ENCODE results near the gene LRP1B. TPM values are rescaled to one million over a fixed set of nuclear protein-coding genes. Genes with fewer than 3 reads are reported as not detected.
"Not testable (repeated sequence)": the region's sequence is repeated elsewhere in the genome, so short reads cannot be mapped to it uniquely, and the experiment has no call there.

LRP1B gene
- total and polyA plus RNA-seq, 7 experiments from 2014 or later, result 0.10 TPM; not detected in 6

GRCh38 chr2:141199711-141200110 lies 931.1 kb downstream of the LRP1B start:
- peaks cover 0 to 22% (median 6%) of the 10 kb centered on the region in 11 donors for H3K9me3 Mint-ChIP-seq
- CTCF ChIA-PET, result no interaction called here

GRCh38 chr2:141195087-141195486 lies 935.7 kb downstream of the LRP1B start:
- ATAC-seq (no peak), DNase-seq (no peak)
- Histone ChIP-seq H3K36me3 (ENCODE audit: control insufficient read depth in 2 of 3, insufficient read depth in 3 of 3, low read length in 3 of 3) (no peaks in the 10 kb centered on the region), H3K4me1 (ENCODE audit: control insufficient read depth in 2 of 2, insufficient read depth in 2 of 2, low read length in 2 of 2) (no peaks in the 10 kb centered on the region), H3K9me3 (ENCODE audit: control insufficient read depth in 2 of 3, low read length in 3 of 3) (peaks cover 0 to 4% (median 0%) of the 10 kb centered on the region in 3 experiments), H3K4me3 (ENCODE audit: low read length) (no peak overlapping the region), H3K27me3 (ENCODE audit: control insufficient read depth in 2 of 2, insufficient read depth in 2 of 2, low read length in 2 of 2) (no peaks in the 10 kb centered on the region), H3K27ac (ENCODE audit: low read depth, low read length) (no peak overlapping the region)
- Mint-ChIP-seq H3K4me3 (no peak overlapping the region), H3K27ac (no peak overlapping the region), H3K4me1 (no peaks in the 10 kb centered on the region), H3K27me3 (no peaks in the 10 kb centered on the region), H3K9me3 (peaks cover 0 to 20% (median 6%) of the 10 kb centered on the region in 11 donors), H3K36me3 (no peaks in the 10 kb centered on the region)
- ChIA-PET CTCF (no interaction called here), POLR2A (no interaction called here)
- intact Hi-C loops (cut with micrococcal nuclease), result no loop called here

More at GRCh38 chr2:141199711-141200110, 931.1 kb downstream of the LRP1B start:
- Histone ChIP-seq H3K36me3 (ENCODE audit: control insufficient read depth in 2 of 3, insufficient read depth in 3 of 3, low read length in 3 of 3) (no peaks in the 10 kb centered on the region), H3K9me3 (ENCODE audit: control insufficient read depth in 2 of 3, low read length in 3 of 3) (peaks cover 0 to 4% (median 0%) of the 10 kb centered on the region in 3 experiments), H3K27me3 (ENCODE audit: control insufficient read depth in 2 of 2, insufficient read depth in 2 of 2, low read length in 2 of 2) (no peaks in the 10 kb centered on the region), H3K27ac (ENCODE audit: low read depth, low read length) (no peak overlapping the region), H3K4me1 (ENCODE audit: control insufficient read depth in 2 of 2, insufficient read depth in 2 of 2, low read length in 2 of 2) (no peaks in the 10 kb centered on the region), H3K4me3 (ENCODE audit: low read length) (no peak overlapping the region)
- no peak overlapping the region for H3K4me3 Mint-ChIP-seq
- DNase-seq (no peak), ATAC-seq (no peak)
- POLR2A ChIA-PET, result no interaction called here
- intact Hi-C loops (cut with micrococcal nuclease), result no loop called here
- no peak overlapping the region for H3K27ac Mint-ChIP-seq
- H3K36me3 Mint-ChIP-seq, result no peaks in the 10 kb centered on the region
- no peaks in the 10 kb centered on the region for H3K27me3 Mint-ChIP-seq
- H3K4me1 Mint-ChIP-seq, result no peaks in the 10 kb centered on the region

- H3K9me3 ChIP-seq (ENCODE audit: control insufficient read depth in 2 of 3, low read length in 3 of 3), result no peaks in the 10 kb centered on the region
- H3K36me3 Mint-ChIP-seq, result no peaks in the 10 kb centered on the region
- no peak overlapping the region for H3K4me3 Mint-ChIP-seq
- H3K27me3 ChIP-seq (ENCODE audit: control insufficient read depth in 2 of 2, insufficient read depth in 2 of 2, low read length in 2 of 2), result no peaks in the 10 kb centered on the region
- DNase-seq (no peak), ATAC-seq (no peak)
- no peaks in the 10 kb centered on the region for H3K4me1 ChIP-seq (ENCODE audit: control insufficient read depth in 2 of 2, insufficient read depth in 2 of 2, low read length in 2 of 2)
- H3K27me3 Mint-ChIP-seq, result no peaks in the 10 kb centered on the region
- ChIA-PET POLR2A (no interaction called here), CTCF (no interaction called here)
- H3K9me3 Mint-ChIP-seq, result peaks cover 0 to 21% (median 2%) of the 10 kb centered on the region in 11 donors
- H3K27ac Mint-ChIP-seq, result no peak overlapping the region
- no peak overlapping the region for H3K27ac ChIP-seq (ENCODE audit: low read depth, low read length)
- no peaks in the 10 kb centered on the region for H3K4me1 Mint-ChIP-seq
- intact Hi-C loops (cut with micrococcal nuclease), result no loop called here
- no peaks in the 10 kb centered on the region for H3K36me3 ChIP-seq (ENCODE audit: control insufficient read depth in 2 of 3, insufficient read depth in 3 of 3, low read length in 3 of 3)
- H3K4me3 ChIP-seq (ENCODE audit: low read length), result no peak overlapping the region
Measured at GRCh38 chr2:141187075-141187439, 943.8 kb downstream of the LRP1B start.

- H3K4me1 ChIP-seq (ENCODE audit: control insufficient read depth in 2 of 2, insufficient read depth in 2 of 2, low read length in 2 of 2), result no peaks in the 10 kb centered on the region
- DNase-seq, result no peak
- intact Hi-C loops (cut with micrococcal nuclease), result no loop called here
Measured at GRCh38 chr2:141186413-141187074, 944.3 kb downstream of the LRP1B start.

GRCh38 chr2:141182246-141182645 lies 948.6 kb downstream of the LRP1B start:
- Histone ChIP-seq H3K4me3 (ENCODE audit: low read length) (no peak overlapping the region), H3K27me3 (ENCODE audit: control insufficient read depth in 2 of 2, insufficient read depth in 2 of 2, low read length in 2 of 2) (no peaks in the 10 kb centered on the region), H3K27ac (ENCODE audit: low read depth, low read length) (no peak overlapping the region), H3K4me1 (ENCODE audit: control insufficient read depth in 2 of 2, insufficient read depth in 2 of 2, low read length in 2 of 2) (no peaks in the 10 kb centered on the region), H3K36me3 (ENCODE audit: control insufficient read depth in 2 of 3, insufficient read depth in 3 of 3, low read length in 3 of 3) (no peaks in the 10 kb centered on the region), H3K9me3 (ENCODE audit: control insufficient read depth in 2 of 3, low read length in 3 of 3) (no peaks in the 10 kb centered on the region)
- Mint-ChIP-seq H3K4me3 (no peak overlapping the region), H3K9me3 (peaks cover 0 to 22% (median 4%) of the 10 kb centered on the region in 11 donors), H3K36me3 (no peaks in the 10 kb centered on the region), H3K4me1 (no peaks in the 10 kb centered on the region), H3K27ac (no peak overlapping the region), H3K27me3 (no peaks in the 10 kb centered on the region)
- DNase-seq (no peak), ATAC-seq (no peak)
- intact Hi-C loops (cut with micrococcal nuclease), result no loop called here
- ChIA-PET CTCF (no interaction called here), POLR2A (no interaction called here)

More at GRCh38 chr2:141186413-141187074, 944.3 kb downstream of the LRP1B start:
- no peak overlapping the region for H3K27ac ChIP-seq (ENCODE audit: low read depth, low read length)
- Mint-ChIP-seq H3K36me3 (no peaks in the 10 kb centered on the region), H3K4me1 (no peaks in the 10 kb centered on the region), H3K9me3 (peaks cover 0 to 21% (median 2%) of the 10 kb centered on the region in 11 donors), H3K4me3 (no peak overlapping the region), H3K27me3 (no peaks in the 10 kb centered on the region), H3K27ac (no peak overlapping the region)
- H3K27me3 ChIP-seq (ENCODE audit: control insufficient read depth in 2 of 2, insufficient read depth in 2 of 2, low read length in 2 of 2), result no peaks in the 10 kb centered on the region
- H3K9me3 ChIP-seq (ENCODE audit: control insufficient read depth in 2 of 3, low read length in 3 of 3), result no peaks in the 10 kb centered on the region
- POLR2A ChIA-PET, result no interaction called here
- CTCF ChIA-PET, result no interaction called here
- H3K4me3 ChIP-seq (ENCODE audit: low read length), result no peak overlapping the region
- H3K36me3 ChIP-seq (ENCODE audit: control insufficient read depth in 2 of 3, insufficient read depth in 3 of 3, low read length in 3 of 3), result no peaks in the 10 kb centered on the region
- no peak for ATAC-seq

- H3K4me1 ChIP-seq (ENCODE audit: control insufficient read depth in 2 of 2, insufficient read depth in 2 of 2, low read length in 2 of 2); H3K27ac ChIP-seq (ENCODE audit: low read depth, low read length); H3K36me3 Mint-ChIP-seq; CTCF ChIA-PET; H3K4me3 ChIP-seq (ENCODE audit: low read length); H3K9me3 ChIP-seq (ENCODE audit: control insufficient read depth in 2 of 3, low read length in 3 of 3); H3K4me1 Mint-ChIP-seq; POLR2A ChIA-PET; ATAC-seq; H3K27me3 ChIP-seq (ENCODE audit: control insufficient read depth in 2 of 2, insufficient read depth in 2 of 2, low read length in 2 of 2); H3K27me3 Mint-ChIP-seq; intact Hi-C loops (cut with micrococcal nuclease); DNase-seq; H3K4me3 Mint-ChIP-seq; H3K36me3 ChIP-seq (ENCODE audit: control insufficient read depth in 2 of 3, insufficient read depth in 3 of 3, low read length in 3 of 3); H3K27ac Mint-ChIP-seq: not testable (repeated sequence)
- peaks cover 1 to 21% (median 6%) of the 10 kb centered on the region in 11 donors for H3K9me3 Mint-ChIP-seq
Measured at GRCh38 chr2:141169117-141169516, 961.7 kb downstream of the LRP1B start.

GRCh38 chr2:141162314-141162713 lies 968.5 kb downstream of the LRP1B start:
- ATAC-seq, result no peak
- H3K9me3 Mint-ChIP-seq, result peaks cover 0 to 19% (median 5%) of the 10 kb centered on the region in 11 donors
- intact Hi-C loops (cut with micrococcal nuclease), result no loop called here
- no peaks in the 10 kb centered on the region for H3K36me3 ChIP-seq (ENCODE audit: control insufficient read depth in 2 of 3, insufficient read depth in 3 of 3, low read length in 3 of 3)
- no peaks in the 10 kb centered on the region for H3K27me3 Mint-ChIP-seq
- ChIA-PET POLR2A (no interaction called here), CTCF (no interaction called here)
- no peak overlapping the region for H3K4me3 Mint-ChIP-seq
- H3K4me1 Mint-ChIP-seq, result no peaks in the 10 kb centered on the region
- DNase-seq, result no peak
- H3K36me3 Mint-ChIP-seq, result no peaks in the 10 kb centered on the region
- no peaks in the 10 kb centered on the region for H3K9me3 ChIP-seq (ENCODE audit: control insufficient read depth in 2 of 3, low read length in 3 of 3)
- H3K4me1 ChIP-seq (ENCODE audit: control insufficient read depth in 2 of 2, insufficient read depth in 2 of 2, low read length in 2 of 2), result no peaks in the 10 kb centered on the region
- H3K27ac Mint-ChIP-seq, result no peak overlapping the region
- H3K27me3 ChIP-seq (ENCODE audit: control insufficient read depth in 2 of 2, insufficient read depth in 2 of 2, low read length in 2 of 2), result no peaks in the 10 kb centered on the region
- no peak overlapping the region for H3K27ac ChIP-seq (ENCODE audit: low read depth, low read length)
- H3K4me3 ChIP-seq (ENCODE audit: low read length), result no peak overlapping the region

Measured in naive thymus-derived CD4-positive, alpha-beta T cell (primary cell).